Activated T-cell treated with anti-CD3 and anti-CD28 coated beads, Interleukin-2, amount 50 U/mL, for 24 hours (primary cell): ENCODE data around the gene GRIN2D.
A peak's percentile ranks its signal among the peaks of the same experiment; 100 is the strongest.

Experiments used
- DNase-seq: peaks from one replicate; pipeline ENCODE4 v3.0.0-alpha.2; 2020
- H3K27ac Mint-ChIP-seq: 2 replicates; pipeline ENCODE4 v1.8.0; 2020; ENCODE audit warnings: mild to moderate bottlenecking, mixed read lengths
- H3K27me3 Mint-ChIP-seq: 2 replicates; pipeline ENCODE4 v1.8.0; 2020; ENCODE audit warnings: mixed read lengths
- H3K36me3 Mint-ChIP-seq: 2 replicates; pipeline ENCODE4 v1.8.0; 2020; ENCODE audit warnings: low read depth, mixed read lengths
- H3K4me1 Mint-ChIP-seq: 2 replicates; pipeline ENCODE4 v1.8.0; 2020; ENCODE audit warnings: low read depth, mixed read lengths
- H3K4me3 Mint-ChIP-seq: 2 replicates; pipeline ENCODE4 v1.8.0; 2020; ENCODE audit warnings: mild to moderate bottlenecking, moderate library complexity, mixed read lengths
- H3K9me3 Mint-ChIP-seq: 2 replicates; pipeline ENCODE4 v1.8.0; 2020; ENCODE audit warnings: mixed read lengths

Gene GRIN2D

GRCh38 chr19:48398102-48398374 is 4.6 kb downstream of the GRIN2D start:
- Mint-ChIP-seq H3K4me3 (peak overlapping the region; percentile 76), H3K4me1 (peaks cover 37% of the 10 kb centered on the region), H3K27me3 (peaks cover 42% of the 10 kb centered on the region), H3K9me3 (peaks cover 6% of the 10 kb centered on the region), H3K27ac (peak overlapping the region; percentile 53), H3K36me3 (no peaks in the 10 kb centered on the region)
- no peak for DNase-seq

DNA sequence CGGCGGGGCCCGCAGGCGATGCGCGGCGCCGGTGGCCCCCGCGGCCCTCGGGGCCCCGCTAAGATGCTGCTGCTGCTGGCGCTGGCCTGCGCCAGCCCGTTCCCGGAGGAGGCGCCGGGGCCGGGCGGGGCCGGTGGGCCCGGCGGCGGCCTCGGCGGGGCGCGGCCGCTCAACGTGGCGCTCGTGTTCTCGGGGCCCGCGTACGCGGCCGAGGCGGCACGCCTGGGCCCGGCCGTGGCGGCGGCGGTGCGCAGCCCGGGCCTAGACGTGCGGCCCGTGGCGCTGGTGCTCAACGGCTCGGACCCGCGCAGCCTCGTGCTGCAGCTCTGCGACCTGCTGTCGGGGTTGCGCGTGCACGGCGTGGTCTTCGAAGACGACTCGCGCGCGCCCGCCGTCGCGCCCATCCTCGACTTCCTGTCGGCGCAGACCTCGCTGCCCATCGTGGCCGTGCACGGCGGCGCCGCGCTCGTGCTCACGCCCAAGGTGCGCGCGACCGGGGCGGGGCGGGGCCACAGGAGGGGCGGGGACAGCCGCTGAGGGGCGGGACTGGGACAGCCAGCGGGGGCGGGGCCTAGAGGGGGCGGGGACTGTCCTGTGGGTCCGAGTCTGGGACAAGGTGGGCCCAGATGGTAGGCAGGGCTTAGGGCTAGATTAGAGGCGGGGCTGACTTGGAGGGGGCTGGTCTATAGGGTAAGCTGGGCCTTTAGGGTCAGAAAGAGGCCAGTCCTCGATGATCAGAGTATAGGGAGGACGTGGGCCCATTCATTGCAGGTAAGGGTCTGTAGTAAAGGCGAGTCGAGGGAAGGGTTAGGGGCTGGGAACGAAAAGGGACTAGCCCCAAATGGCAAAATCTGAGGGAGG is 5.1 kb downstream of the GRIN2D start:
- H3K4me3 Mint-ChIP-seq: peak overlapping the region; percentile 31
- peaks cover 39% of the 10 kb centered on the region for H3K4me1 Mint-ChIP-seq
- H3K27me3 Mint-ChIP-seq: peaks cover 40% of the 10 kb centered on the region

DNA sequence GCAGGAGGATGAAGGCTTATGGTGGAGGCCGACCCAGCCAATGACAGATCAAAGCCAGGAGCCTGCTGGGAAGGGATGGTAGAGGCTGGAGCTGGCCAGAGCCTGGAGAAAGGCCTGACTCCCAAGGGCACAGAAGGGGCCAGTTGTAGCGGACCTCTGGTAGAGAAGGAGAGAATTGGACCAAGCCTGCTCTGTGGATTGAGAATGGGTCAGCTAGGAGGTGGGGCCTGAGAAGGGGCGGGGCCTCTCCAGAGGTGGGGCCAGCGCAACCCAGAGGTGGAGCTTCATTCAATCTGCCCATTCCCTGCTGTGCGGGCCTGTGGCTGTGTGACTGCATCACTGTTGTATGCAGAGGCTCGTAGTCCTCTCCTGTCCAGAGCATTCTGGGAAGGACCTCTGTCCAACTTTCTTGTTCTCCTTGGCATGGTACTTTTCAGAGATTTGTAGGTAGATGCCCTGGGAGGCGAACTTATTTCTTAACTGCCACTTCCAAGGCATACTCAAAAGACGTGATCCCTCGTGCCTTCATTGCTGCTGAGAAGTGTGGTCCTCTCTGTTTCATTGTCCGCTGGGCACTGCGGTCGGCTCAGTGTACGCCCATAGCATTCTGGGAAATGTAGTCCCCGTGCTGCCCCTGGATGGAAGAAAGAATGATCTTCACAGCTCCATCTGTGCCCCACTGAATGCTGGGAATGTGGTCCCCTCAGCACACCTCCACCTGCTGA is 6.7 kb downstream of the GRIN2D start:
- Mint-ChIP-seq H3K4me1 (peaks cover 27% of the 10 kb centered on the region), H3K9me3 (peaks cover 6% of the 10 kb centered on the region), H3K36me3 (no peaks in the 10 kb centered on the region), H3K27me3 (peaks cover 28% of the 10 kb centered on the region), H3K27ac (no peak overlapping the region), H3K4me3 (no peak overlapping the region)
- DNase-seq: peak; percentile 37

More for the DNA sequence above, 5.1 kb downstream of the GRIN2D start:
- Mint-ChIP-seq H3K27ac (no peak overlapping the region), H3K9me3 (peaks cover 6% of the 10 kb centered on the region), H3K36me3 (no peaks in the 10 kb centered on the region)
- DNase-seq: peak; percentile 93

GRCh38 chr19:48401287-48401686 is 7.8 kb downstream of the GRIN2D start:
- Mint-ChIP-seq H3K36me3 (no peaks in the 10 kb centered on the region), H3K9me3 (peaks cover 6% of the 10 kb centered on the region), H3K27ac (peak overlapping the region; percentile 27), H3K27me3 (peaks cover 21% of the 10 kb centered on the region), H3K4me3 (no peak overlapping the region), H3K4me1 (peaks cover 24% of the 10 kb centered on the region)
- no peak for DNase-seq

GRCh38 chr19:48403606-48404005 is 10.1 kb downstream of the GRIN2D start:
- DNase-seq: peak; percentile 46
- Mint-ChIP-seq H3K4me1 (peaks cover 14% of the 10 kb centered on the region), H3K36me3 (no peaks in the 10 kb centered on the region), H3K4me3 (no peak overlapping the region), H3K27me3 (peaks cover 8% of the 10 kb centered on the region), H3K27ac (no peak overlapping the region), H3K9me3 (peaks cover 6% of the 10 kb centered on the region)

GRCh38 chr19:48405010-48405659 is 11.7 kb downstream of the GRIN2D start:
- H3K4me1 Mint-ChIP-seq: peaks cover 3% of the 10 kb centered on the region
- no peak overlapping the region for H3K27ac Mint-ChIP-seq
- peaks cover 8% of the 10 kb centered on the region for H3K27me3 Mint-ChIP-seq
- no peak overlapping the region for H3K4me3 Mint-ChIP-seq
- H3K36me3 Mint-ChIP-seq: no peaks in the 10 kb centered on the region
- no peaks in the 10 kb centered on the region for H3K9me3 Mint-ChIP-seq
- DNase-seq: no peak

- H3K9me3 Mint-ChIP-seq: no peaks in the 10 kb centered on the region
- no peak overlapping the region for H3K27ac Mint-ChIP-seq
- peaks cover 8% of the 10 kb centered on the region for H3K27me3 Mint-ChIP-seq
- H3K4me1 Mint-ChIP-seq: peaks cover 2% of the 10 kb centered on the region
- no peak overlapping the region for H3K4me3 Mint-ChIP-seq
- no peak for DNase-seq
- no peaks in the 10 kb centered on the region for H3K36me3 Mint-ChIP-seq
Observed at GRCh38 chr19:48405850-48406249, 12.4 kb downstream of the GRIN2D start.

- H3K9me3 Mint-ChIP-seq: no peaks in the 10 kb centered on the region
- H3K4me3 Mint-ChIP-seq: no peak overlapping the region
- no peak for DNase-seq
- no peaks in the 10 kb centered on the region for H3K36me3 Mint-ChIP-seq
- H3K27ac Mint-ChIP-seq: no peak overlapping the region
- H3K4me1 Mint-ChIP-seq: peaks cover 24% of the 10 kb centered on the region
- H3K27me3 Mint-ChIP-seq: peaks cover 19% of the 10 kb centered on the region
Observed at GRCh38 chr19:48413879-48414587, 20.6 kb downstream of the GRIN2D start.

DNA sequence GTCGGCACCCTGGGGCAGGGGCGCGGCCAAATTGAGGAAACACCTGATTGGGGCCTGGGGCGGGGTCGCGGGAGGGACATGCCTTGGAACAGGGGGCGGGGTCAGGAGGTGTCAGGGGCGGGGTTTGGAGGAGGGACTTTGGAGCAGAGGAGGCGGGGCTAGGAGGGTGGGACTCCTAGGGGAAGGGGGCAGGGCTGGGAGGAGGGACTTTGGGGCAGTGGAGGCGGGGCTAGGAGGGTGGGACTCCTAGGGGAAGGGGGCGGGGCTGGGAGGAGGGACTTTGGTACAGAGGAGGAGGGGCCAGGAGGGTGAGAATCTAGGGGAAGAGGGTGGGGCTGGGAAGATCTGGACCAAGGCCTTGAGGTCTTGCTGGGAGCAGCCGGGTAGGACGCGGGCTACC is 21.9 kb downstream of the GRIN2D start:
- Mint-ChIP-seq H3K4me3 (peak overlapping the region; percentile 70), H3K9me3 (no peaks in the 10 kb centered on the region), H3K36me3 (no peaks in the 10 kb centered on the region), H3K27ac (no peak overlapping the region), H3K27me3 (peaks cover 19% of the 10 kb centered on the region), H3K4me1 (peaks cover 28% of the 10 kb centered on the region)
- peak; percentile 75 for DNase-seq

DNA sequence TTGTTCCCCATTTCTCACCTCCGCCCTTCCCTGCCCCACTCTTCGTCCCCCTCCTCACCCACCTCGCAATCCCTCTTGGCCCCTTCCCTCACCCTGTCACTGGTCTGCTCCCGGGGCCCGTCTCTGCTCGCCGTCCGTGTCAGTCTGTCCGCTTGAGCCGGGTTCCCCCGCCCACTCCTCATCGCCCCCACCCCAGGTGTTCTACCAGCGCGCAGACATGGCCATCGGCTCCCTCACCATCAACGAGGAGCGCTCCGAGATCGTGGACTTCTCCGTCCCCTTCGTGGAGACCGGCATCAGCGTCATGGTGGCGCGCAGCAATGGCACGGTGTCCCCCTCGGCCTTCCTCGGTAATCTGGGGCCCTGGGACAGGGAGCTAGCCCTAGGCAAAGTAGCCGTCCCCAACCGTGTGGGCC is 22.3 kb downstream of the GRIN2D start:
- H3K27ac Mint-ChIP-seq: no peak overlapping the region
- H3K4me3 Mint-ChIP-seq: peak overlapping the region; percentile 6
- peaks cover 19% of the 10 kb centered on the region for H3K27me3 Mint-ChIP-seq

DNA sequence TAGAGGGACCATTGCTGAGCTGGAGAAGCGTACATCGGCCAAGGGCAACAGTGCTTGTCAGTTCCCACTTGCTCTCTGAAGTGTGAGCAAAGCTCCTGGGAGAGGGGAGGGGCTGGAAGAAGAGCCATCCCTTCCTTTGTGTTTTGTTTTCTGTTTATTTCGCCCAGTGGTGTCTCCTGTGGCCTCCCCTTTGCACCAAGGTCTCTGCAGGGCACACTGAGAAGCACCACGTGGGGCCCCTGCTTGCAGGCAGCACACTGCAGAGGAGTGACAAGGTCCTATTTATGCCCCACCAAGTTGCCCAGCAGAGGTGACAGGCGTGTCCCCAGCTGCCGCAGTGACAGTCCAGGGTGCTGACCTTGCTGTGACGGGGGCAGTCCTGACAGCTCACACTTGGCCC is 24.0 kb downstream of the GRIN2D start:
- Mint-ChIP-seq H3K4me1 (peaks cover 28% of the 10 kb centered on the region), H3K36me3 (no peaks in the 10 kb centered on the region), H3K9me3 (no peaks in the 10 kb centered on the region), H3K4me3 (no peak overlapping the region), H3K27me3 (peaks cover 19% of the 10 kb centered on the region), H3K27ac (no peak overlapping the region)
- no peak for DNase-seq

More for the DNA sequence above, 22.3 kb downstream of the GRIN2D start:
- Mint-ChIP-seq H3K4me1 (peaks cover 28% of the 10 kb centered on the region), H3K9me3 (no peaks in the 10 kb centered on the region), H3K36me3 (no peaks in the 10 kb centered on the region)
- no peak for DNase-seq

- DNase-seq: no peak
- Mint-ChIP-seq H3K27ac (peak overlapping the region; percentile 84), H3K27me3 (peaks cover 19% of the 10 kb centered on the region), H3K4me3 (peak overlapping the region; percentile 55), H3K4me1 (peaks cover 28% of the 10 kb centered on the region), H3K36me3 (no peaks in the 10 kb centered on the region), H3K9me3 (no peaks in the 10 kb centered on the region)
Observed at GRCh38 chr19:48418317-48419064, 25.0 kb downstream of the GRIN2D start.

DNA sequence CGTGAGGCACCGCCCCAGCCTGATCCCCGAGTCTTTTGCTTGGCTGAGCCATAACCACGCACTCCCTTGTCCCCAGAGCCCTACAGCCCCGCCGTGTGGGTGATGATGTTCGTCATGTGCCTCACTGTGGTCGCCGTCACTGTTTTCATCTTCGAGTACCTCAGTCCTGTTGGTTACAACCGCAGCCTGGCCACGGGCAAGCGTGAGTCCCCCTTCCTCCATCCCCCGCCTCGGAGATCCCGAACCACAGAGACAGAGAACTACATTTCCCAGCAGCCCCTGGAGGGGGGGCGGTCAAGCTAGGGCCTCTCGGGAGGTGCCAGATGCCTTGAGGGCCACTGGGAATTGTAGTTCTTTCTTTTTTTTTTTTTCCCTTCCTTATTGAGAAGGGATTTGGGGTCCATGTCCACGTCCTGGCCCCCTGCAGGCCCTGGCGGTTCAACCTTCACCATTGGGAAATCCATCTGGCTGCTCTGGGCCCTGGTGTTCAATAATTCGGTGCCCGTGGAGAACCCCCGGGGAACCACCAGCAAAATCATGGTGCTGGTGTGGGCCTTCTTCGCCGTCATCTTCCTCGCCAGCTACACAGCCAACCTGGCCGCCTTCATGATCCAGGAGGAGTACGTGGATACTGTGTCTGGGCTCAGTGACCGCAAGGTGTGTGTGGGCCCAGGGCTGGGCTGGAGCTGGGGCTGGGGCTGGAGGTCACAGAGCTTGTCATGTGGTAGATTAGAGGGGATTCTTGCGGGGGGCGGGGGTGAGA is 25.9 kb downstream of the GRIN2D start:
- Mint-ChIP-seq H3K27ac (peak overlapping the region; percentile 84), H3K9me3 (no peaks in the 10 kb centered on the region), H3K36me3 (no peaks in the 10 kb centered on the region), H3K4me1 (peaks cover 28% of the 10 kb centered on the region), H3K27me3 (peaks cover 19% of the 10 kb centered on the region), H3K4me3 (peak overlapping the region; percentile 55)
- peak; percentile 82 for DNase-seq
